Neural crest cell (in vitro differentiated cells): Measurements from ENCODE around the gene ADAM17. TPM values are rescaled to one million over a fixed set of nuclear protein-coding genes. Genes with fewer than 3 reads are reported as not detected.

Source experiments
- DNase-seq: peaks from one replicate; pipeline ENCODE4 v3.0.0; 2021; ENCODE audit warnings: low read depth, mixed read lengths, low spot score
- H3K27ac Mint-ChIP-seq: one replicate; pipeline ENCODE4 v1.8.0; 2021; ENCODE audit warnings: mild to moderate bottlenecking, mixed read lengths; ENCODE audit not compliant: unreplicated experiment
- H3K27me3 Mint-ChIP-seq: 2 replicates; pipeline ENCODE4 v1.8.0; 2021; ENCODE audit warnings: low read depth, mild to moderate bottlenecking, mixed read lengths
- H3K36me3 Mint-ChIP-seq: 2 replicates; pipeline ENCODE4 v1.8.0; 2021; ENCODE audit warnings: low read depth, mild to moderate bottlenecking, mixed read lengths
- H3K4me1 Mint-ChIP-seq: 2 replicates; pipeline ENCODE4 v1.8.0; 2021; ENCODE audit warnings: mixed read lengths
- H3K4me3 Mint-ChIP-seq: one replicate; pipeline ENCODE4 v1.8.0; 2021; ENCODE audit warnings: mild to moderate bottlenecking, mixed read lengths
- H3K9me3 Mint-ChIP-seq: 2 replicates; pipeline ENCODE4 v1.8.0; 2021; ENCODE audit warnings: mixed read lengths
- CTCF ChIP-seq: fragments of 200-600 bp; sonication (generic); conservative IDR thresholded peaks from 2 replicates; pipeline ENCODE4 v1.5.0; 2021; ENCODE audit warnings: antibody characterized with exemption, mild to moderate bottlenecking
- total RNA-seq: library from RNA; stranded (reverse); gene quantifications from 2 replicates; pipeline ENCODE4 v1.2.1, GENCODE V29; 2021

ADAM17 gene
- total RNA-seq, 1 donor from 2014 or later: 39.6 TPM

DNA sequence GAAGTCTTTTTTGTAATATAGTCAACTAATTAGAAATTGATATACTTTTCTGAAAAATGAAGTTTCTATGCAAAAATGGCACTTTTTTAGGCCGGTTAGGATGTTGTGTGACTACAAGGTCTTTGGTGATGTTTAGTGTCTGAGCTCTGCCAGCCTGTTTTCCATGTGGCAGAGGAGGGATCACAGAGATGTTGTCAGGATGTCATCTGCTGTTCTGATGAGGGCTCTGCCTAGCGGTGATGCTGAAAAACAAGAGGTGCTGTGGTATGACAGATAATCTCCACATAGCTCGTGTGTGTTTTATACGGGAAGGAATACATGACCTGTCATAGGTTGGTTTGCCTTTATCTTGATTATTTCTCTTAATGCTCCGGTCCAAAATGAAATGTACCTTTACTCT, 93.3 kb downstream of the ADAM17 start:
- DNase-seq: no peak
- no peak for TF ChIP-seq CTCF
- H3K9me3 Mint-ChIP-seq: no peaks in the 10 kb centered on the region
- H3K36me3 Mint-ChIP-seq: peaks cover 16% of the 10 kb centered on the region
- H3K27me3 Mint-ChIP-seq: no peaks in the 10 kb centered on the region
- H3K4me3 Mint-ChIP-seq: no peak overlapping the region
- H3K4me1 Mint-ChIP-seq: peaks cover 6% of the 10 kb centered on the region
- H3K27ac Mint-ChIP-seq: no peak overlapping the region

GRCh38 chr2:9461079-9461478, 94.6 kb downstream of the ADAM17 start:
- peaks cover 6% of the 10 kb centered on the region for H3K4me1 Mint-ChIP-seq
- H3K9me3 Mint-ChIP-seq: no peaks in the 10 kb centered on the region
- no peak overlapping the region for H3K27ac Mint-ChIP-seq
- TF ChIP-seq CTCF: no peak
- H3K36me3 Mint-ChIP-seq: peaks cover 10% of the 10 kb centered on the region
- no peak for DNase-seq
- H3K4me3 Mint-ChIP-seq: no peak overlapping the region
- no peaks in the 10 kb centered on the region for H3K27me3 Mint-ChIP-seq

DNA sequence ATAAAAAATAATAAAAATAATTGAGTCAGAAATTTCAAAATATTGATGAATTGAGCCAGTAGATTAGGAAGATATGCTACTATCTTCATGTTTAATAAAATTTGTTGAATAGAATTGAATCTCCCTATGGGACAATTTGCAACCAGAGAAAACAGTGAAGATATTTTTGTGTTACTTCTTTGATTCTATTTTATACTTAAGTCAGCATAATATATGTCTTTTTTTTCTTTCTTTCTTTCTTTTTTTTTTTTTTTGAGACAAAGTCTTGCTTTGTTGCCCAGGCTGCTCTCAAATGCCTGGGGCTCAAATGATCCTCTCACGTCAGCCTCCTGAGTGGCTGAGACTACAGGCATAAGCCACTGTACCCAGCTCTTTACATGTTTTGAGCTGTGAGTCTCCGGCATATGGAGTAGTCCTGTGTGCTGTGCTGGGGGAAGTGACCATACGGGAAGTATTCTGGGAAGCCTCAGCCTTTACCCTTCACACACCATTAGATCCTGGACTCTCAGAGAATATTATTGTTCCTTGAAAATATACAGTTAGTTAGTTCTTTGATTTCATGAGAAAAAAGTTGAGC, 95.1 kb downstream of the ADAM17 start:
- Mint-ChIP-seq H3K4me1 (peaks cover 6% of the 10 kb centered on the region), H3K27ac (no peak overlapping the region), H3K4me3 (no peak overlapping the region), H3K36me3 (peaks cover 5% of the 10 kb centered on the region), H3K9me3 (no peaks in the 10 kb centered on the region), H3K27me3 (no peaks in the 10 kb centered on the region)
- no peak for TF ChIP-seq CTCF
- DNase-seq: no peak

GRCh38 chr2:9451231-9451630, 104.4 kb downstream of the ADAM17 start:
- Mint-ChIP-seq H3K9me3 (no peaks in the 10 kb centered on the region), H3K36me3 (peaks cover 6% of the 10 kb centered on the region), H3K27ac (no peak overlapping the region), H3K27me3 (no peaks in the 10 kb centered on the region), H3K4me1 (no peaks in the 10 kb centered on the region), H3K4me3 (no peak overlapping the region)
- DNase-seq: no peak
- no peak for TF ChIP-seq CTCF

- Mint-ChIP-seq H3K36me3 (peaks cover 18% of the 10 kb centered on the region), H3K27me3 (no peaks in the 10 kb centered on the region), H3K9me3 (no peaks in the 10 kb centered on the region), H3K27ac (no peak overlapping the region), H3K4me3 (no peak overlapping the region), H3K4me1 (no peaks in the 10 kb centered on the region)
- DNase-seq: no peak
- TF ChIP-seq CTCF: no peak
Observed at GRCh38 chr2:9445089-9445488, 110.5 kb downstream of the ADAM17 start.
